UCSD-AML1 (cell line): ENCODE results near the gene ZCCHC4.
"Not testable (repeated sequence)": the region's sequence is repeated elsewhere in the genome, so short reads cannot be mapped to it uniquely, and the experiment has no call there.

Source experiments
- DNase-seq: peaks from one replicate; lab custom pipeline; 2025; ENCODE audit not compliant: unreplicated experiment; lab: John Stamatoyannopoulos, UW

ZCCHC4 gene

DNA sequence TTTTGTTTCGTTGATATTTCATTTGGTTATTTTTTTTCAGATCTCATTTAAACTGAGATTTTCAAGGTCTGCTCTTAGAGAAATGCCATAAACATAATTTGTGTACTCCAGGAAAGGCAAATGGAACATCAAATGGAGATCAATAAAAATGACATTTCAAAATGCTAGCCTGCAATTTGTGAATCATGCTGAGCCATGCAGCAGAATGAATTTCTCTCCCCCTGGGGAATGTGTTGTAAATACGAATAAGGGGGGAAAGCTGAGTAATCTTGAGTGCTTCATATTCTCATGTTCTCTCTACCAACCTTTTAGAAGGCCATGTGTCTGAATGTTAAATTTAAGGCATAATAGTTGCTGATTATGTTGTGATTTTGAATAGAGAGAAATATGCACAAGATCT, 7.8 kb downstream of the ZCCHC4 start:
- no peak for DNase-seq

DNA sequence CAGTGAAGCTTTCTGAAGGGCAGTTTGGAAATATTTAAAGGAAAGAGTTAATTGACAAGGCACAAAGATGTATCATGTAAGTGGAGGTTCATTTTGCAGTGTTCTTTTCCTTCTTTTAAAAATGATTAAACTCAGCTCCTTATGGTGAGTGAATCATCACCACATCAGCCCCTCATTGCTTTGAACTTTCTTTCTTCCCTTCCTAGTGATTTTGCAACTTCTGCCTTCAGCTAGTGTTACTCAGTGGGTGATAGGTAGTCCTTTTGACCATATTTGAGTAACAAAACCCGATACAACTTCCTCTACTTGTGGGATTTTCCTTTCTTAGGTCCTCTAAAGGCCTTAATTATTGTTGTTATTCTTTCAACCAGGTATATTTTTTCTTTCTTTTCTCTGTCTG, 8.2 kb downstream of the ZCCHC4 start:
- DNase-seq, result no peak

DNA sequence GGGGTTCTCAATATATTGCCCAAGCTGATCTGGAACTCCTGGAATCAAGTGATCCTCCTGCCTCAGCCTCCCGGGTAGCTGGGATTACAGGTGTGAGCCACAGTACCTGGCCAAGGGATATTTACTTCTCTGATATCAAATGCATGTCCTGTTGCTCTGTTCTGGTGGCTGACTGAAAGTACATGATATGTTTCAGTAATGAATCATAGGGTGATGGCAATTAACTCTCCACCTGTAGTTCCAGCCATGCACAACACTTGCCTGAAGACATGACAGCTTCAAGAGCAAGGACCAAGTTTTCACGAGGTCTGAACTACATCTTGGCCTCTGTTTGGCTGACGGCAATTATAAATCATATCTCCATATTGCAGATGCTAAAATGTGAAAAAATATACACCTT, 9.1 kb downstream of the ZCCHC4 start:
- no peak for DNase-seq

DNA sequence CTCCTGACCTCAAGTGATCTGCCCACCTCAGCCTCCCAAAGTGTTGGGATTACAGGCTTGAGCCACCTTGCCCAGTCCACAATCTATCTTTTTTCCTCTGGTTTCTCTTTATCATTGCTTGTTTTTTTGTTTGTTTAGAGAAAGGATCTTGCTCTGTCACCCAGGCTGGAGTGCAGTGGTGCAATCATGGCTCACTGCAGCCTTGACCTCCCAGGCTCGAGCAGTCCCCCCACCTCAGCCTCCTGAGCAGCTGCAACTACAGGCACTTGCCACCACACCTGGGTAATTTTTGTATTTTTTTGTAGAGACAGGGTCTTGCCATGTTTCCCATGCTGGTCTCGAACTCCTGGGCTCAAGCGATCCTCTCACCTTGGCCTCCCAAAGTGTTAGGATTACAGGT, 15.9 kb downstream of the ZCCHC4 start:
- DNase-seq, result not testable (repeated sequence)

DNA sequence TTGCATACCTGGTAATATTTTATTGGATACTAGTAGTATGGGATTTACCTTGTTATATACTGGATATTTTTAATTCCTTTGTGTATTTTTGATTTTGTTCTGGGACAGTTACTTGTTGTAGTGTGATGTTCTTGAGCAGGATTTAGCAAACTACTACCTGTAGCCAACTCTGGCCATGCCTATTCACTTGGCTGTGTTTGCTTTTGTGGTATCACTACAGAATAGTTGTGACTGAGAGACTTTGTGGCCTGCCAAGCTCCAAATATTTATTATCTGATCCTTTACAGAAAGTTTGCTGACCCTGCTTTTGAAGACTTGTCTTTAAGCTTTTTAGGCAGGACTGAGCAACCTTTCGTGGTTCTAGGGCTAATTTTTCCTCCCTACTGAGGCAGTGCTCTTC, 17.8 kb downstream of the ZCCHC4 start:
- no peak for DNase-seq

DNA sequence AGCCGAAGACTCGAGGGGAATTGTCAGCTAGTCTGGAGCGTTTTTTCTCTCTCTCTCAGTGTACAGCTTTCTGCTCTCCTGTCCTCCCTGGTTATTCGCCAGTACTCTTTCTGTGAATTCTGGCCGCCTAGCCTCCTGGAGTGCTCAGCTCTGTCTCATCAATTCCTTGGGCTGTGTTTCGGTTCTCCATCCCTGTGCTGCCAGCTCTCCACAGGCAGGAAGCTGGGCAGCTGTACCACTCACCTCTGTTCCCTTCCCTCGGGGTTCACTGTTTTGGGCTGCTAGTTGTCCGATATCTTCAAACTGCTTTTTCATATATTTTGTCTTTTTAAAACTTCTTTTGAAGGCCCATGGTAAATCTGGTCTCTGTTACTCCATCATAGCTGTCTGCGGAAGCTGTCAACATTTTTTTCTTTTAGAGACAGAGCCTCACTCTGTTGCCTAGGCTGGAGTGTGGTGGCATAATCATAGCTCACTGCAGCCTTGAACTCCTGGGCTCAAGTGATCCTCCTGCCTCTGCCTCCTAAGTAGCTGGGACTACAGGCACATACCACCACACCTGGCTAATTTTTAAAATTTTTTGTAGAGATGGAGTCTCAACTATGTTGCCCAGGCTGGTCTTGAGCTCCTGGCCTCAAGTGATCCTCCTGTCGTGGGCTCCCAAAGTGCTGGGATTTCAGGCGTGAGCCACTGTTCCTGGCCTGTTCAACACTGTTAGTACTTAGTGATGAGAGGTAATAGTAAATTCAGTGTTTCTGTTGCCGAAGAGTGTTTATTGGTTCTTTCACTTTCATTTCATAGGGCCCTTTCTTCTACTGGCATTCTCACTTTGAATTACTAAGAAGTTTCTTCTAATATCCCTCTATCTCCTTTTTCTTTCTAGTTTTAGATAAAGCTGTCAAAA, 18.6 kb downstream of the ZCCHC4 start:
- DNase-seq, result no peak

DNA sequence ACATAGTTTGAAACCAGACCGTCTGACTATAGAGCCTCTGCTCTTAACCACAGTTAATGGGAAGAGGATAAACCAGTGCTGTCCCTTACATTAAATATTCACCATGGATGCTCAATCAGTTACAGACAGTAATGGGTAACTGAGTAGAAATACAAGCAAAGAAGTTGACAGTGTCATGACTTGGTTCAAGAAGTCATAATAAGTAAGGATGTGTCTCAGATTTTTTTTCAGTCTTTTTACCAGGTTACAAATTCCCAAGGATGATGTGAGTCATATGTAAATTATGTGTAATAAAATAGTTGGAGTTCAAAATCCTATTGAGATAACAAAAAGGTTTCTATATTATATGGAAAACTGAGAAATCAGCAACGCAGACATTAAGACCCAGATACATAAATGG, 31.1 kb downstream of the ZCCHC4 start:
- no peak for DNase-seq

DNA sequence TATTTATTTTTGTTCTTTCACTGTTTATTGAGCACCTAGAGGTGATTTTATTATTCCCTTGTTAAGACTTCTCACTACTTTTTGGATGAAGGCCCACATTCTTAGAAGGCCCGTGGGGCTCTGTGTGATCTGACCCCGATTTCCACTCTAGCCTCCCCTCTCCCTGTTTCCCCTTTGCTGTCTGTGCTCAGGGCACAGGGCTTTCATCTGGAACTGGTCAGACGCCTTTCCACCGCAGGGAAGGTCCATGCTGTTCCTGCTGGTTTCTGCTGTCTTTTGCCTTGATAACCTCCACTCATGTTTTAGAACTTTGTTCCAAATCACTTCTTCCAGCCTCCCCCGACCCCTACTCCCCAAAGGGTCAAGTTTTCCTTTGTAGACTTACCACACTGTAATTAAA, 33.2 kb downstream of the ZCCHC4 start:
- DNase-seq, result no peak

DNA sequence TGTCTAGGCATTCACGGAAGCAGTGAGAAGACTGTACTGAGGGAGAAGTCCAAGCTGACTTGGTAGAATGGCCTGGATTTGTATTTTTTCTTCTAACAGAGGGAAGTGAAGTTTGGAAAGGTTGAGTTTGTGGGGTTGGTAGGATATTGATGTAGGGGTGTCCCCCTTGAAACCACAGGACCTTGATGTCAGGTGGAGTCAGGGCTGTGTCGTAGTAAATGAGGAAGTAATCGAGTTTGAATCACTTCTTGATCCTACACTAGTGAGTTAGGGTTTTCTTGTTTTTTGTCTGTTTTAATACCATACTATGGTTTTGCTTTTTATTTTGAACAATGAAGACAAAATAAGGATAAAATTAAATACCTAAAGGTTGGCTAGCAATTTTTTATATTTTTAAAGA, 34.3 kb downstream of the ZCCHC4 start:
- DNase-seq, result no peak

DNA sequence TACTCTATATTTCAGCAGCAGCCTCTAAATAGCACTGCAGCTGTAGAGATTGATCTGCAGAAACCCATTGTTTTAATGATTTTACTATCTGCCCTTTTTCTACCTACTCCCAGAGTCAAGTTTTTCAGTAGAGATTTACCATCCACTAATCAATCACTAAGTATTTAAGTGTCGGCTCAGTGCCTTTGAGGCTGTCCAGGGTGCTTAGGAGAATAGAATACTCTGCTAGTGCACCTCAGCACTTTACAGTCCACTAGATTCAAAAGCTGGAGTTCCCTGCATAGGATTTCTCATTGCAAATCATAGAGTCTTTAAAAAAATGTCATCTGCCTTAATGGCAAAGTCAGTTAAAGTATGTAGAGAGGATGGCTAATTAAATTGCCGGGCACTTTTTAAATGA, 34.9 kb downstream of the ZCCHC4 start:
- no peak for DNase-seq

DNA sequence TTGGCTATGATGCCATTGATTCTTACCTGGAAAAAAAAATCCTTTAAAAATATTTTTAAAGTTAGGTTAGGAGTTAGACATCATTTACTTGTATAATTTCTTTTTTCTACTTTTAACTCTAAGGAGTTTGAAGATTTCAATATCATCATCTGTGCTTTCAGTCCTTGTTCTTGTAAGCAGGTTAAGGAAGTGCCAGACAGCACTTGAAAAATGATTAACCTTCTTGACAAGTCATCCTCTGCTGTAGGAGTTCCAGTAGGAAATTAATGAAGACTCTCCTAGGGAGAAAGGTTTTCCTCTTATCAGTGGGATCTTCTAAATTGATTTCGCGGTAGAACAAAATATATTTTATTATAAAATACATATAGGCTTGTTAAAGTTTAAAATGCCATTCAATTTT, 35.4 kb downstream of the ZCCHC4 start:
- DNase-seq, result no peak

DNA sequence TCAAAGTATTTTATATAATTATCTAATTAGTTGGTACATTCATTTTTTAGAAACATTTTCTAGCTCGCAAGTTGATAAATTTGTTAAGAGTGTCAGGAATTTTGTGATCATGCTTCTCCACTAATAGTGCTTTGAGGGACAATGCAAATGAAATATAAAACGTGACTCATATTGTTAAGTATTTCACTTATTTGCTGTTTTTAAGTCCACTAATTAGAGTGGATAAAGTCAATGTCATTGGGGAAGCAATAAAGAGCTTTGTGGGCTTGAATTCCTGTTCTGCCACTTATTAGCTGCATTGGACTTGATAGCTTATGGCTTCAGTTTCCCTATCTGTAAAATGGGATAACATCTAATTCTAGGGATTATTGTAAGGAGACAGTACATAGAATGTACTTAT, 38.0 kb downstream of the ZCCHC4 start:
- DNase-seq, result no peak

DNA sequence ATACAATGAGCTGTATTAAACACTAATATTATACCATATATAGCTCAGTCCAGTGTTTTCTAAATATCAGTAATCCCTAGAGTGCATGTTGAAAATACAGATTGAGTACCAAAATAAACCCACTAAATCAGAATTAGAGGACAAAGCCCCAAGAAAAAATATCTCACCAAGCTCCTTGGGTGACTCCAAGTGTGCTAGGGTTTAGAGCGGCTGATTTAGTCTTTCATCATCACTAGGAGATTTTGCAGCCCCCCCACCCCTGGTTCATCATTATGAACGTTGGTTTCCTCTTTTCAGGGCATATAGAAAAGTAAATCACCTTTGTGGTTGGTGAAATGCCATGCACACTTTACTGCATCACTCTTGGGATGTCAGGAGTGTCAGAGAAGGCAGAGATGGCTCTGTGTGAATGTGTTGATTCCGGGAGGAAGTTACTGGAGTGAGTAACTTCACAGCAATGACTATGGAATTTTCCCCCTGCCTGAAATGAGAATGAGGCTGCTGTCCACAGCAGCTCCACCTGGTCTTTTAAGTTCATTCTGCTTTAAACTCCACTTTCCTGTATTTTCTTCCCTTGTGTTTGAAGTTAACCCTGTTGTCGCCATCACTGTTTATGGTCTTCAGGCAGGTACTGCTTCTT, 39.3 kb downstream of the ZCCHC4 start:
- DNase-seq, result no peak

DNA sequence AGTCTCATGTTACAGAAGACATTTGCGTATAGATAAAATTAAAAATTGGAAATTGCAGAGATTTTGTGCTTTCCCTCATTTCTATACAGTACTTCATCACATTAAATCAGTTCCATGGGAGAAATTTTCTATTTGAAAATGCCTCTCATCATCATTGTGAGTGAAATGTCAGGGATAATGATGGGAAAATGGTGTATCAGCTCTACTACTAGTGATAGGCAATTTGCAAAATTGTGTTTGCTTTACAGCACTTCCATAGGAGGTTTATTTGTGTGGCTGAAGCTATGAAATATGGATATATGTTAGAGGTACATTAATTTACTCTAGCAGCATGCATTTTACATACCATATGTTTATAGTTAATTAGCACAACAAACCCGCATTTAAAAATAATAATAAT, 43.5 kb downstream of the ZCCHC4 start:
- DNase-seq, result no peak

DNA sequence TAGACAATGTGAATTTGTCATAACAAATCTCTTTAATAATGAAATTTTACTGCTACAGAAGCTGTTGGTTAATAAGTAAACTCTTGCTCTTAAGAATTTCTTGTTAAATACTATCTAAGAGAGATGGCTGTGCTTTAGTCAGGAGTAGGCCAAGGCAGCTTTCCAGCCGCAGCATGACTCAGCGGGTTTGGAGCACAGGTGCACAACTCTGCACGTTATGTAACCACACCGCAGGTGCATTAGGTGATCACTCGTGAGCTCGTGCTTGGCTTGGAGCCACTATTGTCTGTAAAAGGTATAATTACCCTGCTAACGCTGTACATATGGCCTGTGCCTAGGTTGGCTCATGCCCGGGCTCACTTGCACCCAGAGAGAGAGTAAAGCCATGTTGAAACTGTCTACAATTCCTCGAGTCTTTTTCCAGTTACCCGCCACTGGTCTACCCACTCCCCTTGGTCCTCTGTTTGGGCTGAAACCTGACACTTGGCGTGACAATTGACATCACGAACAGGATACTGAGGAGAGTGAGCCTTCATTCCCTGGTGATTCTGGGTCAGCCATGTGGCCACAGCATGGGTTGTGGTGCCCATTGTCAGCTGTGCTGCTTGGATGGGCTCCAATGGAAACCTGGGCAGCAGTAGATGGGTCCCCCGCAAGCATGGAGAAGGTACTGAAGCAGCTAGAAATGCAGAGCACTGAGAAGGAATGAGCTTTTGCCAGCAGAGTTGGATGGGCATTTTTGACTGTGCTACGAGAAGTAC, 46.1 kb downstream of the ZCCHC4 start:
- no peak for DNase-seq

DNA sequence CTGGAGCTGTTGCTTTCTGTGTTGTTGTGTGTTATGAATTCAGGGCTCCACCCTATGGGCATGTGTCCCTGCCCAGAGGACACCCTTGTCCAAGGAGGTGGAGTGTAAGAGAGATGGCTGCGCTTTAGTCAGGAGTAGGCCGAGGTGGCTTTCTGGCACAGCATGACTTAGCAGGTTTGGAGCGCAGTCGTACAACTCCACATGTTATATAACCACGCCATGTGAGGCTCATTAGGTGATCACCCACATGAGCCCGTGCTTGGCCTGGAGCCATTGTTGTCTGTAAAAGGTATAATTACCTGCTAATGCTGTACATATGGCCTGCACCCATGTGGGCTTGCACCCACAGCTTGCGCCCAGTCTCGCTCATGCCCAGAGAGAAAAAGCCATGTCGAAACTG, 48.7 kb downstream of the ZCCHC4 start:
- no peak for DNase-seq

DNA sequence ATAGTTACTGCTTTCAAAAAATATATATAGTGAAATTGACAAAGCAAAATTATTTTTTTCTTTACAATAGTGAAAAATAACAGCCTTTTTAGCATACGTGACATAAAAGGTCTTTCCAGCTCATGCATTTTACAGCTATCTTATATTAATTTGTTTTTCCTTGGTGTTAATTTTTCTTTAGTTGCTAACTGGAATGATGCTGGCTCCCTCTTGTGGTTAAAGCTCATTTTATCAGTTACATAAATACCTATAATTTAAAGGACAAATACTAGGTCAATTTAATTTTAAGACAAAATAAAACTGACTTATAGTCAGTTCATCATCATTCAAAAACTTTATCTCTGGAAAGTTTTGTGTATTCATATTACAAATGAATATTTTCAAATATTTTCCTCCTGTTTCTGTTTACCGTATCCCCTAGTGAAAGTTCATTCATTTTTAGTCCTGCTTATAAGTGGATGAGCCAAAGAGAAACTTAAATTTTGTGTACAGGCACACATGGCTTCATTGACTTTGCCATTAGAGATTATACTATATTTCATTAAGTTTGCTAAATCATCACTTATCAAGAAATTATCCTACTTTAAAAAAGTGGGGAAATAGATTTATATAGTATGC, 54.5 kb downstream of the ZCCHC4 start:
- DNase-seq, result no peak

DNA sequence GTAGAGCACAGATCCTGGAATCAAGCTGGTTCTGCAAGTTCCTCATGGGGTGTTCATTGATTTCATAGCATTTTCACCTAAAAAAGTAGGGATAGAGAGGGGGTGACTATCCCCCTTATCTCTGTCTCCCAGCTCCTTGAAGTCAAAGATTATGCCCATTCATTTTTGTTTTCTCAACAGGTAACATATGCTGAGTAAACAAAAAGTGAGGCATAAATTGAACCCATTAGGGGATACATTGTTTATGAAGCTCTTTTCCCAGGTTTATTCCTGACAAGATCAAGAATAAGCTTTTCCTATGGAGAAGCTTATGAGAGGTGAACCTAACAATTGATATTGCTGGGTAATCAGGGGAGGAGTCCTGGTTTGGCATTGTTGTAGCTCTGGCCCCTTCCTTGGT, 55.3 kb downstream of the ZCCHC4 start:
- no peak for DNase-seq

DNA sequence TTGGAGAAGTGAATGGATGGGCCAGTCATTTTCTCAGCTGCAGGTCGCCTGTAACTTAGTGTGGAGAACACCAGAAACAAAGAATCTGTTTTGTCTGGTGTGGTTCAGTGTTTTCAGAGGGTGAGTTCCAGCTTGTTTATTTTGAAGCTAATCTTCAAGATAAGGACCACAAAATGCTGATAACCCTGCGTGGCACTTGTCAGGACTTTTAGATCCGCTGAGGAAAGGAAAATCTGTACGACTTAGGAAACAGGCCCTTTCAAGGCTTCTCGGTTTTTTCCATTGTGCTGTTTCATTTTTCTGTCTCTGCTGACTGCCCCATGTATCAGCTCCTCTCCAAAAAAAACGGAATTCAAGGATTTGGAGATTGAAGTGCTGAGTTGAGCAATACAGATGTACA, 55.7 kb downstream of the ZCCHC4 start:
- no peak for DNase-seq

DNA sequence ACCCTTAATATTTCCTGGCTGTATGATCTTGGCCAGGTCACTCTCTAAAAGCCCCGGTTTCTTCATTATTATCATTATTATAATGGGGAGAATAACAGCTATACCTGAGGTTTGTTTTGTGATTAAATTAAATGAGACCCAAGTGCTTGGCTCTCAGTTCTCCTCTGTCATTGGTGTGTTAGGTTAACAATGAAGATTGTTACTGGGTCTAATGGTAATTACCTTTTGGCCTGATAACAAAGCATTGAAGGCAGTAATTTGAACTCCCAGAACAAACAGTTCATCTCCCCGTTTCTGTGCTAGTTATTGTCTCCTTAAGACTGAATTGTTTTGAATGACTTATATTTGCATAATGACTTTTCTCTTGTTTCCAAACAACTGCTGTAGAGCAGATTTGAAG, 57.7 kb downstream of the ZCCHC4 start:
- no peak for DNase-seq

DNA sequence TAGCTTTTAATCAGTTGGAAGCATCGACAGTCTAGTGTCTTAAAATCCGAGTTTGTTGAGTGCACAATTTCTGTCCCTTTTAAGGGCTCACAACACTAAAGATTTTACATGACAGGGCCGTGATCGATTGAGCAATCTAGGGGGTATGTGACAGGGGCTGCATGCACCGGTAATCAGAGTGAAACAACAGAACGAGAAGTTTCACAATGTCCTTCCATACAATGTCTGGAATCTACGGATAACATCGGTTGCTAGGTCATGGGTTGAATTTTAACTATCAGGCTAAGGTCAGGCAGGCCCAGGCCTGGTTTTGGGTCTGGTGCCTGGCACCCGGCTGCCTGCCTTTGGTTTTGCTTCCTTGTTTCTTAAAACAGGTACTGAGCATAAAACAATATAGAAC, 60.0 kb downstream of the ZCCHC4 start:
- not testable (repeated sequence) for DNase-seq
